Mucosa of rectum (tissue), 2 donors: ENCODE data around the gene CCDC184.
A peak's percentile ranks its signal among the peaks of the same experiment; 100 is the strongest.

Experiments
- H3K27ac ChIP-seq, 2 donors: one replicate each; pipeline ENCODE4 v1.7.0; 2013; ENCODE audit warnings: inconsistent platforms in 2 of 2, low read depth in 2 of 2, low read length in 2 of 2
- H3K27me3 ChIP-seq, 2 donors: one replicate each; pipeline ENCODE4 v1.7.0; 2013; ENCODE audit warnings: low read length in 2 of 2; ENCODE audit not compliant: control insufficient read depth in 2 of 2, insufficient read depth in 2 of 2
- H3K36me3 ChIP-seq, 2 donors: one replicate each; pipeline ENCODE4 v1.7.0; 2013; ENCODE audit warnings: low read length in 2 of 2; ENCODE audit not compliant: control insufficient read depth in 2 of 2, insufficient read depth in 2 of 2
- H3K4me1 ChIP-seq, 2 donors: one replicate each; pipeline ENCODE4 v1.7.0; 2013; ENCODE audit warnings: low read length in 2 of 2, mild to moderate bottlenecking in 1 of 2; ENCODE audit not compliant: control insufficient read depth in 2 of 2, insufficient read depth in 2 of 2
- H3K4me3 ChIP-seq, 2 donors: one replicate each; pipeline ENCODE4 v1.7.0; 2013; ENCODE audit warnings: low read length in 2 of 2
- H3K9ac ChIP-seq, 2 donors: one replicate each; pipeline ENCODE4 v1.7.0; 2013; ENCODE audit warnings: low read length in 2 of 2, low read depth in 1 of 2, mild to moderate bottlenecking in 1 of 2
- H3K9me3 ChIP-seq, 2 donors: one replicate each; pipeline ENCODE4 v1.7.0; 2013; ENCODE audit warnings: low read length in 2 of 2; ENCODE audit not compliant: control insufficient read depth in 2 of 2
- donor health status: healthy.
- donor health status: Normal muscosa, but diverticular disease.

The CCDC184 gene

DNA sequence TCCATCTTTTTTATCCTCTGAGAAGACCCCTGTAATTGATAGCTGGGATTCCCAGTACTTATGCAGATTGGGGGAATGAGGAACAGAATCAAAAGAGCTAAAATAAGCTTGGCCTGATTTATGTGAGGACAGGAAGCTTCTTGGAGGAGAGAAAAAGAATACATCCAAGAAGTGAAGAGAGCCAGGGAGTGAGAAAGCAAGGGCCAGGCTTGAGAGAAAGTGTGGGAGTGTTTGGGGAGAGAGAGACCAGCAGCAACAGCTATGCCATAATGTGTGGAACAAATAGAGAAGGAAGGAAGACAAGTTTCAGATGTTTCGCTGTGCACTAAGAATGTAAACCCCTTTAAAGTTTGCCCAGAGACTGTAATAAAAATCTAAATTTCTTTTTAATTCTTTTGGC lies 4.0 kb upstream of the CCDC184 start:
- Histone ChIP-seq H3K9me3 (no peaks in the 10 kb centered on the region), H3K27me3 (peaks cover 20 to 34% of the 10 kb centered on the region in 2 donors), H3K36me3 (no peaks in the 10 kb centered on the region), H3K4me3 (no peak overlapping the region), H3K4me1 (peaks cover 0 to 9% of the 10 kb centered on the region in 2 donors), H3K27ac (no peak overlapping the region), H3K9ac (no peak overlapping the region)

- Histone ChIP-seq H3K4me3 (no peak overlapping the region), H3K27ac (no peak overlapping the region), H3K4me1 (peaks cover 0 to 9% of the 10 kb centered on the region in 2 donors), H3K9me3 (no peaks in the 10 kb centered on the region), H3K9ac (no peak overlapping the region), H3K36me3 (no peaks in the 10 kb centered on the region), H3K27me3 (peaks cover 24 to 42% of the 10 kb centered on the region in 2 donors)
Observed at GRCh38 chr12:48180424-48180823, 3.0 kb upstream of the CCDC184 start.

DNA sequence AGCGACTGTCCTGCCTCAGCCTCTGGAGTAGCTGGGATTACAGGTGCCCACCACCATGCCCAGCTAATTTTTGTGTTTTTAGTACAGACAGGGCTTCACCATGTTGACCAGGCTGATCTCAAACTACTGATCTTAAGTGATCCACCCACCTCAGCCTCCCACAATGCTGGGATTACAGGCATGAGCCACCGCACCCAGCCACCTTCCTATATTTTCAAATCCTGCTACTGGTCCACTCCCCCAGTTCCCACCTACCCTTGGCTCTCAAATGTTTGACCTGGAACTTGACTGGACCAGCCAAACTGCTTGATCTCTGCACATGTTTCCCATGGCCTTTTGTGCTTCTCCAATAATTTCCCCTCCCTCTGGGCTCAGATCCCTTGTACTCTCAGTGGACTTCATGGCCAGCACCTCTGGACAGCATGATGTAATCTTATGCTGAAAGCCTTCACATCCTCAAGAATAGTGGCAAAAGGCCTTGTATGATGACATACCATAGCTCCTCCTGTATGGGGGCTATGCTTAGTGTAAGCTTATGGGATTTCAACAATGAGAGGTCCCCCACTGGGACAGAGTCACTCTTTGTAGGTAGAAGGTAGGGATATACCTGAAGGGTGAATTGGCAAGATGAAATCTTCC lies 2.5 kb upstream of the CCDC184 start:
- Histone ChIP-seq H3K27ac (no peak overlapping the region), H3K27me3 (peaks cover 28 to 42% of the 10 kb centered on the region in 2 donors), H3K36me3 (no peaks in the 10 kb centered on the region), H3K4me1 (peaks cover 0 to 9% of the 10 kb centered on the region in 2 donors), H3K4me3 (no peak overlapping the region), H3K9ac (no peak overlapping the region), H3K9me3 (no peaks in the 10 kb centered on the region)

DNA sequence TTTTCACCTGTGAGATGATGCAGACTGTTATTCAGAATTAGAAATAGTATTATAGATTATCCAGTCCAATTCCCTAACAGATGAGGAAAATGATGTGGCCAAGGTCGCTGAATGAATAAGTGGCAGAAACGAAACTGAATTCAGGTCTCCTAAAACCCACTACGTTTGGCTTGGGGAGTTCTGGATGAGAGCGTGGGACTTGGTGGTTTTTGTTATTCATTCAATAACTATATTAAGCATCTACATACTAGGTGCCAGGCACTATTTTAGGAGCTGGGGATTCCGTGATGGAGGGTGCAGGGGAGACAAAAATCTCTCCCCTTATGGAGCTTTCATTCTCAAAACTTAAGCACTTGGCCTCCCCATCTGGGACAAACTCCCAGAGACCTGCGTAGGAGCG lies 813 bp upstream of the CCDC184 start:
- Histone ChIP-seq H3K9me3 (no peaks in the 10 kb centered on the region), H3K27ac (no peak overlapping the region), H3K9ac (no peak overlapping the region), H3K4me1 (peaks cover 0 to 9% of the 10 kb centered on the region in 2 donors), H3K27me3 (peaks cover 28 to 42% of the 10 kb centered on the region in 2 donors), H3K4me3 (peak overlapping the region; percentile 70 to 83), H3K36me3 (no peaks in the 10 kb centered on the region)

GRCh38 chr12:48183876-48184548 lies 568 bp downstream of the CCDC184 start:
- Histone ChIP-seq H3K36me3 (no peaks in the 10 kb centered on the region), H3K9me3 (no peaks in the 10 kb centered on the region), H3K9ac (no peak overlapping the region), H3K4me3 (peak overlapping the region; percentile 70 to 83), H3K27me3 (peaks cover 31 to 42% of the 10 kb centered on the region in 2 donors), H3K4me1 (peaks cover 0 to 9% of the 10 kb centered on the region in 2 donors), H3K27ac (no peak overlapping the region)

GRCh38 chr12:48184549-48184922 lies 1.1 kb downstream of the CCDC184 start:
- H3K27me3 ChIP-seq, result peaks cover 31 to 42% of the 10 kb centered on the region in 2 donors
- H3K27ac ChIP-seq, result no peak overlapping the region
- H3K9ac ChIP-seq, result no peak overlapping the region

GRCh38 chr12:48185181-48185919 lies 1.9 kb downstream of the CCDC184 start:
- Histone ChIP-seq H3K36me3 (no peaks in the 10 kb centered on the region), H3K9ac (no peak overlapping the region), H3K4me1 (peaks cover 0 to 9% of the 10 kb centered on the region in 2 donors), H3K27ac (no peak overlapping the region), H3K27me3 (peaks cover 31 to 37% of the 10 kb centered on the region in 2 donors), H3K9me3 (no peaks in the 10 kb centered on the region), H3K4me3 (no peak overlapping the region)

More at GRCh38 chr12:48184549-48184922, 1.1 kb downstream of the CCDC184 start:
- Histone ChIP-seq H3K4me1 (peaks cover 0 to 9% of the 10 kb centered on the region in 2 donors), H3K4me3 (no peak overlapping the region), H3K36me3 (no peaks in the 10 kb centered on the region), H3K9me3 (no peaks in the 10 kb centered on the region)

DNA sequence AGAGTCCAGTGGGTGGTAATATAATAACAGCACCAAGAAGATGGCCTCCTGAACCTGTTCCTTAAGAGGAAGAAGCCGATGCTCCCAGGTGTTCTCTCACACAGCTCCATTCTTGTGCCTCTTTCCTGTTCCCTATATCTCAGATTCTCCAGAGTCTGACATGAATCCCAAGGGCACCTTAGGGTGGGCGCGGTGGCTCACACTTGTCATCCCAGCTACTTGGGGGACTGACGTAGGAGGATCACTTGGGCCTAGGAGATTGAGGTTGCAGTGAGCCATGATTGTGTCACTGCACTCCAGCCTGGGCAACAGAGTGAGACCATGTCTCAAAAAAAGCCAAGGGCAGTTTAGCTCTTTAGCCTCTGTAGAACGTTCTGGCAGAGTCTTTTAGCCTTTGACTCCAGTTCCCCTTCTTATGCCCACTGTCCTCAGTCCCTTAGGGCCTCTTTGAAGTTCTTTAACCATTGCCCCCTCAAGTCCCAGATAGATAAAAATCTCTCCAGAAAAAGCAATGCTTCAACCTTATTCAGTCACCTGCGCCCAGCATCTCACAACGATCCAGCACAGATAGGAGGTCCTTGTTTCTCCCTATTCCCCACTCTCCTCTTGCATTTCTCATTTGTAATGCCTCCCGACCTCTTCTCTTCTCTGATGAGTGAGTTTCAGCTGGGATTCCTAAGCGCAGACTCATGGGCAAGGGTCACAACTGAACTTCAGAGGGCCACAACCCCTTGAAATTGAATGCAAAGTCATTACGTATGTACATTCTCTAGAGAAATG lies 4.7 kb downstream of the CCDC184 start:
- H3K9ac ChIP-seq, result no peak overlapping the region
- no peaks in the 10 kb centered on the region for H3K36me3 ChIP-seq
- peaks cover 14 to 16% of the 10 kb centered on the region in 2 donors for H3K27me3 ChIP-seq
- no peak overlapping the region for H3K4me3 ChIP-seq
- no peaks in the 10 kb centered on the region for H3K9me3 ChIP-seq
- H3K4me1 ChIP-seq, result peaks cover 0 to 2% of the 10 kb centered on the region in 2 donors
- no peak overlapping the region for H3K27ac ChIP-seq

GRCh38 chr12:48189331-48190125 lies 6.1 kb downstream of the CCDC184 start:
- Histone ChIP-seq H3K36me3 (no peaks in the 10 kb centered on the region), H3K9ac (no peak overlapping the region), H3K27me3 (peaks cover 10 to 13% of the 10 kb centered on the region in 2 donors)

More at GRCh38 chr12:48189331-48190125, 6.1 kb downstream of the CCDC184 start:
- no peak overlapping the region for H3K27ac ChIP-seq
- H3K4me3 ChIP-seq, result no peak overlapping the region
- H3K4me1 ChIP-seq, result no peaks in the 10 kb centered on the region
- H3K9me3 ChIP-seq, result no peaks in the 10 kb centered on the region
